Parathyroid adenoma (tissue), 2 donors: Measurements from ENCODE around the gene TJP1.
"Not testable (repeated sequence)": the region's sequence is repeated elsewhere in the genome, so short reads cannot be mapped to it uniquely, and the experiment has no call there.

Experiments
- H2AFZ ChIP-seq: fragments of 300-600 bp; sonication (generic); one replicate; pipeline ENCODE4 v1.7.0; 2017; ENCODE audit warnings: antibody characterized with exemption, mild to moderate bottlenecking
- H3K27ac ChIP-seq: fragments of 300-600 bp; sonication (generic); one replicate; pipeline ENCODE4 v1.7.0; 2017
- H3K27me3 ChIP-seq: fragments of 300-600 bp; sonication (generic); one replicate; pipeline ENCODE4 v1.7.0; 2017; ENCODE audit warnings: low read length; ENCODE audit not compliant: control insufficient read depth, insufficient read depth
- H3K36me3 ChIP-seq: fragments of 300-600 bp; sonication (generic); one replicate; pipeline ENCODE4 v1.7.0; 2017; ENCODE audit warnings: low read length; ENCODE audit not compliant: control insufficient read depth, insufficient read depth
- H3K4me1 ChIP-seq: fragments of 300-600 bp; sonication (generic); one replicate; pipeline ENCODE4 v1.7.0; 2017; ENCODE audit warnings: control low read depth
- H3K4me2 ChIP-seq: fragments of 300-600 bp; sonication (generic); one replicate; pipeline ENCODE4 v1.7.0; 2017; ENCODE audit warnings: low read length
- H3K4me3 ChIP-seq: fragments of 300-600 bp; sonication (generic); one replicate; pipeline ENCODE4 v1.7.0; 2017; ENCODE audit warnings: low read depth, low read length
- H3K79me2 ChIP-seq: fragments of 300-600 bp; sonication (generic); one replicate; pipeline ENCODE4 v1.7.0; 2017; ENCODE audit warnings: control low read depth
- H3K9ac ChIP-seq: fragments of 300-600 bp; sonication (generic); one replicate; pipeline ENCODE4 v1.7.0; 2017; ENCODE audit warnings: mild to moderate bottlenecking
- H3K9me3 ChIP-seq: fragments of 300-600 bp; sonication (generic); one replicate; pipeline ENCODE4 v1.7.0; 2017; ENCODE audit warnings: low read length; ENCODE audit not compliant: control insufficient read depth
- CTCF ChIP-seq: fragments of 300-600 bp; sonication (generic); IDR thresholded peaks from one replicate; pipeline ENCODE4 v1.7.0; 2017; ENCODE audit warnings: antibody characterized with exemption, mild to moderate bottlenecking
- donor health status: primary hyperparathyroidism.

TJP1 gene

GRCh38 chr15:29731865-29732264, 90.4 kb downstream of the TJP1 start:
- Histone ChIP-seq H3K4me3 (no peak overlapping the region), H3K79me2 (no peaks in the 10 kb centered on the region), H3K27me3 (no peaks in the 10 kb centered on the region), H2AFZ (no peak overlapping the region), H3K36me3 (no peaks in the 10 kb centered on the region), H3K9me3 (no peaks in the 10 kb centered on the region), H3K27ac (no peak overlapping the region), H3K4me2 (no peak overlapping the region), H3K4me1 (no peaks in the 10 kb centered on the region), H3K9ac (no peak overlapping the region)
- TF ChIP-seq CTCF, result no peak

GRCh38 chr15:29730471-29730870, 91.8 kb downstream of the TJP1 start:
- H3K27me3 ChIP-seq, H3K4me2 ChIP-seq, H2AFZ ChIP-seq, H3K27ac ChIP-seq, H3K4me1 ChIP-seq, H3K9me3 ChIP-seq, H3K36me3 ChIP-seq, H3K4me3 ChIP-seq, H3K9ac ChIP-seq, H3K79me2 ChIP-seq: not testable (repeated sequence)

GRCh38 chr15:29728418-29728817, 93.8 kb downstream of the TJP1 start:
- Histone ChIP-seq H2AFZ (no peak overlapping the region), H3K27ac (no peak overlapping the region), H3K79me2 (no peaks in the 10 kb centered on the region), H3K36me3 (no peaks in the 10 kb centered on the region), H3K27me3 (no peaks in the 10 kb centered on the region), H3K4me2 (no peak overlapping the region), H3K4me3 (no peak overlapping the region), H3K9ac (no peak overlapping the region), H3K9me3 (no peaks in the 10 kb centered on the region), H3K4me1 (no peaks in the 10 kb centered on the region)
- no peak for TF ChIP-seq CTCF

- Histone ChIP-seq H3K9ac (no peak overlapping the region), H3K4me3 (no peak overlapping the region), H3K4me1 (no peaks in the 10 kb centered on the region), H3K79me2 (no peaks in the 10 kb centered on the region), H3K27ac (no peak overlapping the region), H3K27me3 (no peaks in the 10 kb centered on the region), H3K36me3 (no peaks in the 10 kb centered on the region), H2AFZ (no peak overlapping the region), H3K9me3 (no peaks in the 10 kb centered on the region), H3K4me2 (no peak overlapping the region)
- no peak for TF ChIP-seq CTCF
Measured at GRCh38 chr15:29727871-29728270, 94.4 kb downstream of the TJP1 start.

- Histone ChIP-seq H3K9ac (no peak overlapping the region), H3K4me3 (no peak overlapping the region), H3K27ac (no peak overlapping the region), H3K27me3 (no peaks in the 10 kb centered on the region), H3K4me1 (no peaks in the 10 kb centered on the region), H3K36me3 (no peaks in the 10 kb centered on the region), H3K4me2 (no peak overlapping the region), H3K9me3 (no peaks in the 10 kb centered on the region), H2AFZ (no peak overlapping the region), H3K79me2 (no peaks in the 10 kb centered on the region)
- TF ChIP-seq CTCF, result no peak
Measured at GRCh38 chr15:29726553-29726952, 95.7 kb downstream of the TJP1 start.
